ENCODE measurements around the gene MATN4.

Gene MATN4

DNA sequence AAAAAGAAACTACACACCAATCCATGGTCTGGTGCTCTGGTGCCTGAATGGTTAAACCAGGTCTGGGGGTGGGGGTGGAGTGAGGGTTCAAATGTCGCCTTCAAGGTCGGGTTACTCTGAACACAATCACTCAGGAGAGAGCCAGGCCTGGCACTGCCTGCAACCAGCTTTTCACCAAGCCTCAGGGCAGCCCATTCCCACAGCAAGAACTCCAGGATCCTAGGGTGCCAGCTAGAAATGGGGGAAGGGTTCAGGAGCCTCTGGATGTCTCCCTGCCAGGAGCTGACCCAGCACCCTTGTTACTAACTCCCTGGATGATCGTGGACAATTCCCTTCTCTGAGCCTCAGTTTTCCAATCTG, 33.5 kb upstream of the MATN4 start:
- DNase-seq (ENCODE audit: low read depth): no peak

- no peak for DNase-seq (ENCODE audit: low read depth)
Observed at GRCh38 chr20:45340951-45341350, 32.9 kb upstream of the MATN4 start.

GRCh38 chr20:45340236-45340847, 32.2 kb upstream of the MATN4 start:
- no peak for DNase-seq (ENCODE audit: low read depth)

GRCh38 chr20:45339799-45340198, 31.7 kb upstream of the MATN4 start:
- no peak for DNase-seq (ENCODE audit: low read depth)

GRCh38 chr20:45339084-45339483, 31.0 kb upstream of the MATN4 start:
- no peak for DNase-seq (ENCODE audit: low read depth)

GRCh38 chr20:45338121-45339030, 30.3 kb upstream of the MATN4 start:
- no peak for DNase-seq (ENCODE audit: low read depth)

GRCh38 chr20:45337367-45338120, 29.4 kb upstream of the MATN4 start:
- DNase-seq (ENCODE audit: low read depth): no peak

GRCh38 chr20:45336530-45337366, 28.6 kb upstream of the MATN4 start:
- DNase-seq (ENCODE audit: low read depth): no peak

- no peak for DNase-seq (ENCODE audit: low read depth)
Observed at GRCh38 chr20:45330476-45330875, 22.4 kb upstream of the MATN4 start.

DNA sequence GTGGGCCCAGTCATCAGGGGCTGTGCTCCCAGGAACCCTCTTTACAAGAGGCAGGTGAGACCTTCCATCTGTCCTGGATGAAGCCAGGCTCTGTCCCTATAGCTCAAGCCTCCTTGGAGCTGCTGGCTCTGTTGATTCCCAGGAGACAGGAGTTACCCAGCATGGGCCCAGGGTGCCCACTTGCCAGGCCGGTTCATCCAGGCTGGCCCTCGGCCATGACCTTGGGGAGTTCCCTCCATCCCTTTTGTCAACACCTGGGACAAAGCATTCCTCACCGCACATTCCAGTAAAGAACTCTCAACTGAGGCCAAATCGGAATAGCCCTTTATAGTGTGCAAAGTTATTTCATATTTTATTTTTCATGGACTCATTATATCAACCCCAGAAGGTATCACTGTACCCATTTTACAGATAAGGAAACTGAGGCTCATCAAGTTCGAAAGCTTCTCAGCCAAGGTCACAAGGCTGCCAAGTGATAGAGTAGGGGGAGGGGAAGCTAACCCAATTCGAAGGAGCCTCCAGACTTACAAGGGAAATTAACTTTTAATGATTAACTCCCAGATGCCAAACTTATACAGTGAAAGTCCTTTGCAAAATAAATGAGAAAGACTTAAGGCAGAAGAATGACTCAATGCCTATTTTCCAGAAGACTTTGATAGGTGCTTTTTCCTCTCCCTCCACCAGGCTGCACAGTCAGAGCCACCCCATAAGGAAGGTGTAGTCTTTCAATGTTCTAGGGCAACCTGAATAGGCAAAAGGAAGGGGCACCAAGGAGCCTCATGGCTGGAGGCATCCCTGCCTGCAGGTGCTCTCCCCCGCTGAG, 21.6 kb upstream of the MATN4 start:
- DNase-seq (ENCODE audit: low read depth): no peak

DNA sequence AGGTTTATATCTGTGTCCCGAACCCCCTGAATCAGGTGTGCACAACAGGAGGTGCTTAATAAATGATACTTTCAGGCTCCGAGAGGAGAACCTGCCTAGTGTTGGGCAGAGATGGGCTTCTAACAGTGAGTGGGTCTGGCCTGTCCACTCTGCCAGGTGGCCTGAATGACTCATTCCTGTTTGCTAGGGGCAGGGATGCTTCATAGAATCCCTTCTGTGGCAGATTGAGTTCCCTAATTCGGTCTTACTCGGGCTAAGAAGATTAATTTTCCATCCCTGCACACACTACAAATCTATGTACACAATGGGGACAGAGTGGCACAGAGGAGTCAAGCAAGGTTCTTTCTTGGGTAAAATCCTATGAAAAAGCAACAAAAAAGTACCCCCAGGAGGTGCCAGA, 20.4 kb upstream of the MATN4 start:
- DNase-seq (ENCODE audit: low read depth): no peak

- DNase-seq (ENCODE audit: low read depth): no peak
Observed at GRCh38 chr20:45325371-45325770, 17.3 kb upstream of the MATN4 start.

- no peak for DNase-seq (ENCODE audit: low read depth)
Observed at GRCh38 chr20:45323731-45324130, 15.6 kb upstream of the MATN4 start.

DNA sequence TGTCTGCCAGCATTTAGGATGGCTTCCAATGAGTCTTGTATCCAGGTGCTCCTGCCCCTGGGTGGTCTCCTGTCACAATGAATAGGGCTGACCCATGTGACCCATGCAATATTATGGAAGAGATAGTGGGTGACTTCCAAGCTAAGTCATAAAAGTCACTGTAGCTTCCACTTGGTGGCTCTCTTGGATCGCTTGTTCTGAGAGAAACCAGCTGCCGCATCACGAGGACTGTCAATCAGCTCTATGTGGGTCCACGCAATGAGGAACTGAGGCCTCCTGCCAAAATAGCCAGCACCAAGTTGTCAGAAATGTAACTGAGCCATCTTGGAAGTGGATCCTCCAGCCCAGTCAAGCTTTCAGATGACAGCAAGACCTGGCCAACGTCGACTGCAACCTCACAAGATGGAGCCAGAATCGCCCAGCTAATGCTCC, 14.9 kb upstream of the MATN4 start:
- no peak for DNase-seq (ENCODE audit: low read depth)

DNA sequence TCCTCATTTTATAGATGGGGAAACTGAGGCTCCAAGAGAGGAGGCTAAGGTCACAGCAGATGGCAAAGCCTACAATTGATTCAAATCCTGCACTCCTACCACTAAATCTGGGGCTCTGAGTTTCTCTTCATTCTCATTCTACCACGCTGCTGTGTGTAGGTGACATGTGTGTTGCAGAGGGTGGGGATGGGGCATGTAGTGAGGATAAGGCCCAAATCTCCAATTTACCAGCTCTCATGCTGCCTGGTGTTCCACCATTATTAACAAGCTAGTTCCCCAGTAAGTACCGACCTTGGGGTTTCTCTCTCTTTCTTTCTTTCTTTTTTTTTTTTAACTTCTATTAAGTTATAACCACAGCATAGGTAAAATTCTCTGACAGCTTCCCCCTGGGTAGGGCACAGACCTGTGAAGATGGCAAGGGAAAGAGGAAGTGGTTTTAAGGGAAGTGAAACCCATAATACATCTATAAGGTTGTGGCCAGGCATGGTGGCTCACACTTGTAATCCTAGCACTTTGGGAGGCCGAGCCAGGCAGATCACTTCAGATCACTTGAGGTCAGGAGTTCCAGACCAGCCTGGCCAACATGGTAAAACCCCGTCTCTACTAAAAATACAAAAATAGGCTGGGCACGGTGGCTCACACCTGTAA, 13.0 kb upstream of the MATN4 start:
- no peak for DNase-seq (ENCODE audit: low read depth)

DNA sequence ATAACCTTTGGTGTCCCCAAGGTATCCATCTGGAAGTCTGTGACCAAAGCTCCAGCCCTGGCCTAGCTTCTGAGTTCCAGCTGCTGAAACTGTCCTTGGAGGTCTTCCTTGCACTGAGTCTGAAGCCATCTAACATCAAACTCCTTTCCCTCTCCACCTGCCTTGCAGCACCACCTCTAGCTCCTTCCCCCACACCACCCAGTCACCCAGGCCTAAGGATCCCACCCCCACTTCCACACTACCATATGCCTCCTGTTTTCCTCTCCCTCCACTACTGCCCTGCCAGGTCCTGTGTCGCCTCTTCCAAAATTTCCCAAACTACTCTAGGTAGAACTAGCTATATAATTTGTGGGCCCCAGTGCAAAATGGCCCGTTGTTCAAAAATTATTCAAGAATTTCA, 10.8 kb upstream of the MATN4 start:
- no peak for DNase-seq (ENCODE audit: low read depth)

- DNase-seq (ENCODE audit: low read depth): no peak
Observed at GRCh38 chr20:45318386-45318939, 10.4 kb upstream of the MATN4 start.

DNA sequence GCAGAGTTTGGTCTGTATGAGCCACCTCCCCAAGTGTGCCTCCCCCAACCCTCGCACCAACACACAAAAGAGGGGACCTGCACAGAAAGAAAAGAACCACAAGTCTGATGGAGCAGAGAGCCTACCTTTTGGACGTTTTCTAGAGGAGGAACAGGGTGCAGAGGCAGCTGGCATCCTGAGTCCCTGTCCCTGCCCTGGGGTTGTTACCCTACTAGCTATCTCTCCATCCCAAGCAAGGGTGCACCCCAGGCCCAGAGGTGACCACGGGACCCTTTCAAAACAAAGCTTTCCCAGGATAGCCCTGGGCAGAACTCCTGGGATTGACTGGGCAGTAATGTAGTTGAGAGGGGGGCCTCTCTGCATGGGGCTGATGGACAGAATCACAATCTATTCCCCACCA, 9.7 kb upstream of the MATN4 start:
- no peak for DNase-seq (ENCODE audit: low read depth)

DNA sequence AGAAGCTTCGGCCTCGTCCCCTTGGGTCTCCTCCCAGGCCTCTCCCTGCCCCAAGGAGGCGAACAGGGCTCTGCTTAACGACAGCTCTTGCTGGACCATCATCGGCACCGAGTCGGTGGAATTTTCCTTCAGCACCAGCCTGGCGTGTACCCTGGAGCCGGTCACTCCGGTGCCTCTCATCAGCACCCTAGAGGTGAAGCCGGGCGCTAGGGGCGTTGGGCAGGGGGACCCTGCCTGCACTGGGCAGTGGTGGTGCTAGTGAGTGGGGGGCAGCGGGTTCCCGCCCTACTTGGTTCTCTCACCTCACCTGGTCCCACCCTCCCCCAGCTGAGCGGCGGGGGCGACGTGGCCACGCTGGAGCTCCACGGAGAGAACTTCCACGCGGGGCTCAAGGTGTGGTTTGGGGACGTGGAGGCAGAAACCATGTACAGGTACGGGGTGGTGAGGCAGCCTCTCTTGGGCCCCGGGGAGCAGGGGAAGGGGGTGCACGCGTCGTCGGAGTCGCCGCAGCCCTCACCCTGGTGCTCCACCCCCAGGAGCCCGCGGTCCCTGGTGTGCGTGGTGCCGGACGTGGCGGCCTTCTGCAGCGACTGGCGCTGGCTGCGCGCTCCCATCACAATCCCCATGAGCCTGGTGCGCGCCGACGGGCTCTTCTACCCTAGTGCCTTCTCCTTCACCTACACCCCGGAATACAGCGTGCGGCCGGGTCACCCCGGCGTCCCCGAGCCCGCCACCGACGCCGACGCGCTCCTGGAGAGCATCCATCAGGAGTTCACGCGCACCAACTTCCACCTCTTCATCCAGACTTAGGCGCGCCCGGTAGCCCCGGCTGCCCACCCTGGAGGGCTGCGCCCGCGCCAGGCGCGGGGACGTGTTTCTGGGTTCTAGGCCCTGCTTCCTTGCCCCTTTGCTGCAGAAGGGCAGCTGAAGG, 8.3 kb upstream of the MATN4 start:
- no peak for DNase-seq (ENCODE audit: low read depth)

Measured in T follicular helper cell (primary cell).